SK-N-SH (cell line): ENCODE results near the gene CANX. TPM values are rescaled to one million over a fixed set of nuclear protein-coding genes. Genes with fewer than 3 reads are reported as not detected.

Source experiments
- CTCF ChIA-PET: fragments of 300-600, 350-600 bp; formaldehyde crosslinking; extraction: SDS; loops from one replicate; lab custom pipeline; 2021; lab: Yijun Ruan, JAX
- POLR2A ChIA-PET: fragments of 350-600 bp; sonication (Branson Sonifier 250); formaldehyde crosslinking; extraction: SDS; loops from one replicate; lab custom pipeline; 2020; ENCODE audit warnings: antibody characterized with exemption, inconsistent platforms; lab: Yijun Ruan, JAX
- DNase-seq: peaks from one replicate; pipeline ENCODE4 v3.0.0; 2012
- H2AFZ ChIP-seq: fragments of 200-600 bp; sonication (generic); 2 replicates; pipeline ENCODE4 v1.8.1; 2016; ENCODE audit warnings: antibody characterized with exemption, mild to moderate bottlenecking, low read depth
- H3F3A ChIP-seq: fragments of 200-600 bp; sonication (generic); replicated peaks from 2 replicates; pipeline ENCODE3; 2016; ENCODE audit warnings: antibody characterized with exemption, mild to moderate bottlenecking; ENCODE audit not compliant: insufficient read depth
- H3K27ac ChIP-seq, 2 experiments: fragments of 200-500 bp in 1 of 2; fragments of 200-600 bp in 1 of 2; sonication (Bioruptor generic) in 1 of 2; sonication (generic), shearing (Covaris generic) in 1 of 2; 2 replicates each; pipeline versions ENCODE4 v1.5.1 to v1.6.1; 2014 to 2016; ENCODE audit warnings: low read depth in 2 of 2, inconsistent platforms in 1 of 2, low read length in 1 of 2, mild to moderate bottlenecking in 1 of 2, mixed read lengths in 1 of 2
- H3K27me3 ChIP-seq: fragments of 200-600 bp; sonication (generic), shearing (Covaris generic); 2 replicates; pipeline ENCODE4 v1.6.1; 2016; ENCODE audit warnings: mixed run types; ENCODE audit not compliant: insufficient read depth
- H3K36me3 ChIP-seq, 2 experiments: fragments of 200-500 bp in 1 of 2; fragments of 200-600 bp in 1 of 2; sonication (Bioruptor generic) in 1 of 2; sonication (generic) in 1 of 2; replicated peaks in 1 of 2; 2 replicates each; pipeline versions ENCODE3 to v1.5.1; 2014 to 2016; ENCODE audit warnings: low read length in 1 of 2, mild to moderate bottlenecking in 1 of 2; ENCODE audit not compliant: insufficient read depth in 2 of 2, control insufficient read depth in 1 of 2
- H3K4me1 ChIP-seq, 2 experiments: fragments of 200-500 bp in 1 of 2; fragments of 200-600 bp in 1 of 2; sonication (Bioruptor generic) in 1 of 2; sonication (generic), shearing (Covaris generic) in 1 of 2; 2 replicates each; pipeline versions ENCODE4 v1.5.1 to v1.6.1; 2014 to 2016; ENCODE audit warnings: low read depth in 1 of 2, low read length in 1 of 2, mixed run types in 1 of 2; ENCODE audit not compliant: insufficient read depth in 2 of 2, control insufficient read depth in 1 of 2
- H3K4me2 ChIP-seq: fragments of 200-600 bp; sonication (generic), shearing (Covaris generic); 2 replicates; pipeline ENCODE4 v1.6.1; 2017; ENCODE audit warnings: mixed run types
- H3K4me3 ChIP-seq, 2 experiments: fragments of 200-500 bp in 1 of 2; fragments of 200-600 bp in 1 of 2; sonication (Bioruptor generic) in 1 of 2; sonication (generic), shearing (Covaris generic) in 1 of 2; 2 replicates each; pipeline versions ENCODE4 v1.5.1 to v1.8.1; 2014 to 2016; ENCODE audit warnings: low read depth in 2 of 2, inconsistent platforms in 1 of 2, low read length in 1 of 2, mild to moderate bottlenecking in 1 of 2, mixed read lengths in 1 of 2, moderate library complexity in 1 of 2
- H3K79me2 ChIP-seq: fragments of 200-600 bp; sonication (generic); 2 replicates; pipeline ENCODE4 v1.8.1; 2017; ENCODE audit warnings: mild to moderate bottlenecking; ENCODE audit not compliant: insufficient read depth
- H3K9ac ChIP-seq: fragments of 200-600 bp; sonication (generic); 2 replicates; pipeline ENCODE4 v1.6.1; 2017; ENCODE audit warnings: mixed run types
- H3K9me2 ChIP-seq: fragments of 200-600 bp; sonication (generic); 2 replicates; pipeline ENCODE4 v1.6.1; 2017; ENCODE audit warnings: mixed run types
- H3K9me3 ChIP-seq: fragments of 200-600 bp; sonication (generic); 2 replicates; pipeline ENCODE4 v1.6.1; 2017; ENCODE audit warnings: mixed run types, mild to moderate bottlenecking, moderate library complexity
- H4K20me1 ChIP-seq: fragments of 200-600 bp; sonication (generic); 2 replicates; pipeline ENCODE4 v1.6.1; 2017; ENCODE audit warnings: mild to moderate bottlenecking, mixed run types; ENCODE audit not compliant: insufficient read depth
- CHD2 ChIP-seq: fragments of 150-350 bp; IDR thresholded peaks from 2 replicates; pipeline ENCODE4 v1.6.1; 2018; ENCODE audit warnings: low read length; ENCODE audit not compliant: partially characterized antibody
- ELF1 ChIP-seq: IDR thresholded peaks from 2 replicates; pipeline ENCODE4 v1.4.0; 2012
- EP300 ChIP-seq, 2 experiments: IDR thresholded peaks; 2 replicates each; pipeline versions ENCODE4 v1.4.0 to v1.6.1; 2012; ENCODE audit warnings: borderline replicate concordance in 1 of 2, low read depth in 1 of 2, low read length in 1 of 2
- EZH2phosphoT487 ChIP-seq: fragments of 200-600 bp; sonication (generic); IDR thresholded peaks from 2 replicates; pipeline ENCODE4 v1.6.1; 2017; ENCODE audit warnings: low read depth, mixed run types, mild to moderate bottlenecking, antibody characterized with exemption, moderate library complexity, borderline replicate concordance
- FOSL2 ChIP-seq: IDR thresholded peaks from 2 replicates; pipeline ENCODE4 v1.4.0; 2012; ENCODE audit warnings: low read depth, mild to moderate bottlenecking, moderate library complexity, borderline replicate concordance
- GABPA ChIP-seq: IDR thresholded peaks from 2 replicates; pipeline ENCODE4 v1.4.0; 2012; ENCODE audit warnings: low read depth, mild to moderate bottlenecking
- GATA2 ChIP-seq: sonication (generic); formaldehyde crosslinking; IDR thresholded peaks from 2 replicates; pipeline ENCODE4 v1.5.0; 2020; ENCODE audit warnings: mild to moderate bottlenecking, missing genetic modification reagents
- JUND ChIP-seq: IDR thresholded peaks from 2 replicates; pipeline ENCODE4 v1.4.0; 2012
- MAX ChIP-seq: IDR thresholded peaks from 2 replicates; pipeline ENCODE4 v1.4.0; 2012; ENCODE audit warnings: low read depth
- MEF2A ChIP-seq: IDR thresholded peaks from 2 replicates; pipeline ENCODE4 v1.4.0; 2012; ENCODE audit warnings: low read depth, borderline replicate concordance
- NFIC ChIP-seq: IDR thresholded peaks from 2 replicates; pipeline ENCODE4 v1.4.0; 2012; ENCODE audit warnings: borderline replicate concordance
- PBX3 ChIP-seq: IDR thresholded peaks from 2 replicates; pipeline ENCODE4; 2012
- RAD21 ChIP-seq: IDR thresholded peaks from 2 replicates; pipeline ENCODE4 v1.6.1; 2012; ENCODE audit warnings: mild to moderate bottlenecking, low read length
- REST ChIP-seq: IDR thresholded peaks from 2 replicates; pipeline ENCODE4 v1.6.1; 2012; ENCODE audit warnings: mild to moderate bottlenecking, low read depth, low read length, moderate library complexity
- RXRA ChIP-seq: IDR thresholded peaks from 2 replicates; pipeline ENCODE4 v1.4.0; 2012; ENCODE audit warnings: low read depth, mild to moderate bottlenecking, borderline replicate concordance
- SMC3 ChIP-seq: IDR thresholded peaks from 2 replicates; pipeline ENCODE4 v1.6.1; 2012; ENCODE audit warnings: low read depth, low read length, improper control_type of control experiment
- TAF1 ChIP-seq: IDR thresholded peaks from 2 replicates; pipeline ENCODE4 v1.6.1; 2012; ENCODE audit warnings: low read depth, mild to moderate bottlenecking, low read length, moderate library complexity, borderline replicate concordance
- TCF12 ChIP-seq: IDR thresholded peaks from 2 replicates; pipeline ENCODE4 v1.4.0; 2012
- YY1 ChIP-seq: IDR thresholded peaks from 2 replicates; pipeline ENCODE4 v1.4.0; 2012; ENCODE audit warnings: low read depth, mild to moderate bottlenecking
- ZBTB33 ChIP-seq: IDR thresholded peaks from 2 replicates; pipeline ENCODE4 v1.4.0; 2012; ENCODE audit warnings: low read depth, borderline replicate concordance
- WGBS: methylation state at CpG from one replicate; pipeline ENCODE4 v1.1.6; 2017; ENCODE audit warnings: low lambda C conversion rate; 5-methylcytosine and 5-hydroxymethylcytosine counted together
- polyA plus RNA-seq, 3 experiments: library from polyadenylated mRNA; depleted of rRNA; stranded (reverse); fragments of >200 nt; gene quantifications; 2 replicates each; pipeline ENCODE4 v1.2.3, GENCODE V29; 2012

CANX gene
- polyA plus RNA-seq, 1 of the 3 experiments (the other 2 are of a cell fraction): 215 TPM

- Histone ChIP-seq H3K9me2 (no peaks in the 10 kb centered on the region), H3F3A (peaks cover 34% of the 10 kb centered on the region), H3K79me2 (peaks cover 70% of the 10 kb centered on the region), H3K4me2 (no peak overlapping the region), H4K20me1 (0 out of 2 replicates have a peak, but pooled peaks cover 5% of the 10 kb centered on the region)
- POLR2A ChIA-PET: no interaction called here
- DNase-seq: no peak
- no peak for TF ChIP-seq MEF2A
- no peak for TF ChIP-seq PBX3
- no peak for TF ChIP-seq GATA2
- no peak for TF ChIP-seq CHD2
- no peak for TF ChIP-seq NFIC
- TF ChIP-seq TAF1: no peak
- TF ChIP-seq EZH2phosphoT487: no peak
- no peak for TF ChIP-seq ZBTB33
- TF ChIP-seq, all 33 proteins: peak for 0
- CTCF ChIA-PET: interaction anchor here (1.4 to 1.7 kb wide), 2 partner anchors 12 to 18 kb away, joined by 4 read pairs; partner anchors contain the start of gene MAML1
- Histone ChIP-seq H3K9ac (no peak overlapping the region), H3K27me3 (no peaks in the 10 kb centered on the region), H3K4me3 (no peak overlapping the region), H3K9me3 (no peaks in the 10 kb centered on the region), H3K36me3 (peaks cover 77 to 92% of the 10 kb centered on the region in 2 experiments), H3K27ac (no peak overlapping the region; a peak in 1 of 4 replicates), H2AFZ (no peak overlapping the region), H3K4me1 (no peaks in the 10 kb centered on the region)
- 84% methylated on average over 2 of the region's 2 CpGs for WGBS
Observed at GRCh38 chr5:179720222-179720621, 21.5 kb downstream of the CANX start.

- Histone ChIP-seq H3K4me1 (no peaks in the 10 kb centered on the region), H3K79me2 (peaks cover 48% of the 10 kb centered on the region), H3K4me3 (no peak overlapping the region), H3K9ac (no peak overlapping the region), H3F3A (peaks cover 56% of the 10 kb centered on the region), H4K20me1 (0 out of 2 replicates have a peak, but pooled peaks cover 5% of the 10 kb centered on the region), H3K36me3 (peaks cover 81 to 98% of the 10 kb centered on the region in 2 experiments), H3K4me2 (no peak overlapping the region), H3K9me3 (no peaks in the 10 kb centered on the region), H2AFZ (no peak overlapping the region), H3K27me3 (no peaks in the 10 kb centered on the region), H3K9me2 (no peaks in the 10 kb centered on the region), H3K27ac (no peak overlapping the region)
- DNase-seq: no peak
- CTCF ChIA-PET: interaction anchor here (0.7 kb wide), 1 partner anchor 21 kb away, joined by 4 read pairs; no protein-coding TSS in a partner anchor
- POLR2A ChIA-PET: interaction anchor here (0.6 kb wide), 1 partner anchor 9 kb away, joined by 4 read pairs; no protein-coding TSS in a partner anchor
- 98% methylated on average over 4 of the region's 4 CpGs for WGBS
- TF ChIP-seq TCF12: no peak
- TF ChIP-seq MAX: no peak
- no peak for TF ChIP-seq ELF1
- no peak for TF ChIP-seq JUND
- TF ChIP-seq SMC3: no peak
- TF ChIP-seq ZBTB33: no peak
- TF ChIP-seq GABPA: no peak
- TF ChIP-seq RXRA: no peak
- TF ChIP-seq YY1: no peak
- TF ChIP-seq REST: no peak
- no peak for TF ChIP-seq EP300 (IDR thresholded peaks at IDR 0.05; ENCODE audit: borderline replicate concordance in 1 of 2, low read depth in 1 of 2, low read length in 1 of 2)
- no peak for TF ChIP-seq RAD21
- TF ChIP-seq FOSL2: no peak
Observed at GRCh38 chr5:179724163-179724562, 25.4 kb downstream of the CANX start.
